NK-92 (cell line): ENCODE data around the gene ARPC1A.
"Not testable (repeated sequence)": the region's sequence is repeated elsewhere in the genome, so short reads cannot be mapped to it uniquely, and the experiment has no call there.

Experiments used
- DNase-seq: peaks from one replicate; lab custom pipeline; 2025; ENCODE audit not compliant: unreplicated experiment; lab: John Stamatoyannopoulos, UW

Gene ARPC1A

GRCh38 chr7:99406557-99406956, 80.9 kb downstream of the ARPC1A start:
- no peak for DNase-seq

DNA sequence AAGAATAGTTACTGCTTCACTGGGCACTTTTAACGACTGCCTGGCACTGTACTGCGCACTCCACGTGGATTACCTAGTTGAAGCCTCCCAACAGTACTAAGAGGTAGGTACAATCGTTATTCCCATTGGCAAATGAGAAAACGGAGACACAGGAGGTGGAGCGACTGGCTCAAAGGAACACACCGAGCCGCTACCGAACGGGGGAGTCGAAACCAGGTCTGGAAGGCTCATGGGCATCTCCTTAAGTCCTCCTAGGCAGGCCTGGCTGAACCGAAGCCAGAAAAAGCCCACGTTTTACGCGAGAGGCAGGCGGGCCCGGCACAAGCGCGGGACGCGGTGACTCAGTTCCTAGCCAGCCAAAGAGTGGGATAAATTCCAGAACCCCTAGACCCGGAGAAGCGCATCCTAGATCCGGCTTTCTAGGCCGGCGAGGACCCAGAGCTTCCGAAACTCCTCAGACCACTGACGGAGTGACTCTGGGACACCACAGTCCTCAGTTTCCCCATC, 82.2 kb downstream of the ARPC1A start:
- no peak for DNase-seq

- peak; percentile 77 for DNase-seq
Observed at GRCh38 chr7:99408379-99409191, 82.9 kb downstream of the ARPC1A start, which contains the start of the genes BUD31 and PDAP1. Gene BUD31, plus strand, starts transcription at chr7:99408969. Its CDS starts 2,124 bp downstream, at chr7:99411093. Gene PDAP1, minus strand, starts transcription at chr7:99408597. Its CDS starts 49 bp downstream, at chr7:99408548.

GRCh38 chr7:99409192-99409572, 83.5 kb downstream of the ARPC1A start:
- DNase-seq: no peak

- DNase-seq: no peak
Observed at GRCh38 chr7:99409806-99410205, 84.1 kb downstream of the ARPC1A start.

GRCh38 chr7:99410635-99411034, 84.9 kb downstream of the ARPC1A start:
- DNase-seq: no peak

GRCh38 chr7:99415513-99416127, 89.9 kb downstream of the ARPC1A start:
- not testable (repeated sequence) for DNase-seq
